WTC11 (cell line): ENCODE data around the gene ELFN1. TPM values are rescaled to one million over a fixed set of nuclear protein-coding genes. Genes with fewer than 3 reads are reported as not detected.

Experiments used
- ATAC-seq: fragments of 200-7000 bp; cut with Tn5 transposase; 2 replicates; pipeline ENCODE4 v1.10.0; 2021; ENCODE audit warnings: mild to moderate bottlenecking, moderate library complexity
- CTCF ChIA-PET: fragments of 300-600 bp; sonication (Branson Sonifier 250); formaldehyde crosslinking; loops from one replicate; lab custom pipeline; 2021; ENCODE audit warnings: antibody characterized with exemption; lab: Charles Lee
- POLR2A ChIA-PET: fragments of 350-600 bp; sonication (Branson Sonifier 250); formaldehyde crosslinking; loops from one replicate; lab custom pipeline; 2021; ENCODE audit warnings: antibody characterized with exemption; lab: Charles Lee
- DNase-seq: peaks from one replicate; pipeline ENCODE4 v3.0.0; 2021; ENCODE audit warnings: low spot score
- H3K27ac Mint-ChIP-seq: 2 replicates; pipeline ENCODE4 v1.8.0; 2021; ENCODE audit warnings: mixed read lengths
- H3K27me3 Mint-ChIP-seq: 2 replicates; pipeline ENCODE4 v1.8.0; 2021; ENCODE audit warnings: low read depth, mild to moderate bottlenecking, moderate library complexity, mixed read lengths
- H3K36me3 Mint-ChIP-seq: 2 replicates; pipeline ENCODE4 v1.8.0; 2021; ENCODE audit warnings: mixed read lengths
- H3K4me1 Mint-ChIP-seq: 2 replicates; pipeline ENCODE4 v1.8.0; 2022; ENCODE audit warnings: mixed read lengths
- H3K4me3 Mint-ChIP-seq: 2 replicates; pipeline ENCODE4 v1.8.0; 2021; ENCODE audit warnings: mild to moderate bottlenecking, moderate library complexity, mixed read lengths
- H3K9me3 Mint-ChIP-seq: 2 replicates; pipeline ENCODE4 v1.8.0; 2021; ENCODE audit warnings: mixed read lengths
- AR ChIP-seq: fragments of 250-450 bp; sonication (Bioruptor Pico); IDR thresholded peaks from 2 replicates; pipeline ENCODE4 v1.9.0; 2021; ENCODE audit warnings: mild to moderate bottlenecking
- ATF1 ChIP-seq: sonication (generic); formaldehyde crosslinking; IDR thresholded peaks from 2 replicates; pipeline ENCODE4 v1.8.1; 2023; ENCODE audit warnings: mild to moderate bottlenecking, moderate library complexity, missing genetic modification reagents
- CTCF ChIP-seq: fragments of 200-600 bp; IDR thresholded peaks from 2 replicates; pipeline ENCODE4 v1.8.0; 2022; ENCODE audit warnings: antibody characterized with exemption
- ESRRA ChIP-seq: sonication (generic); formaldehyde crosslinking; IDR thresholded peaks from 2 replicates; pipeline ENCODE4 v1.8.1; 2022; ENCODE audit warnings: mild to moderate bottlenecking, missing genetic modification reagents, borderline replicate concordance
- FOXJ3 ChIP-seq: sonication (generic); formaldehyde crosslinking; IDR thresholded peaks from 2 replicates; pipeline ENCODE4 v1.9.0; 2021; ENCODE audit warnings: missing genetic modification reagents, mild to moderate bottlenecking, borderline replicate concordance
- MYBL2 ChIP-seq: sonication (generic); formaldehyde crosslinking; IDR thresholded peaks from 2 replicates; pipeline ENCODE4 v1.8.1; 2023; ENCODE audit warnings: mild to moderate bottlenecking, moderate library complexity, missing genetic modification reagents
- NFYB ChIP-seq: sonication (generic); formaldehyde crosslinking; conservative IDR thresholded peaks from 2 replicates; pipeline ENCODE4 v1.8.0; 2022; ENCODE audit warnings: low read depth, missing genetic modification reagents
- NR2C2 ChIP-seq: sonication (generic); formaldehyde crosslinking; IDR thresholded peaks from 2 replicates; pipeline ENCODE4 v1.8.0; 2022; ENCODE audit warnings: mild to moderate bottlenecking, missing genetic modification reagents
- NR3C1 ChIP-seq: sonication (generic); formaldehyde crosslinking; conservative IDR thresholded peaks from 2 replicates; pipeline ENCODE4 v1.8.1; 2023; ENCODE audit warnings: low read depth, mild to moderate bottlenecking, missing genetic modification reagents
- OVOL2 ChIP-seq: fragments of 250-450 bp; sonication (Bioruptor Pico); IDR thresholded peaks from 2 replicates; pipeline ENCODE4 v1.9.0; 2021; ENCODE audit warnings: mild to moderate bottlenecking, borderline replicate concordance
- STAT6 ChIP-seq: sonication (generic); formaldehyde crosslinking; conservative IDR thresholded peaks from 2 replicates; pipeline ENCODE4 v1.8.1; 2023; ENCODE audit warnings: mild to moderate bottlenecking, low read depth, missing genetic modification reagents, moderate library complexity
- TP53 ChIP-seq: sonication (generic); formaldehyde crosslinking; IDR thresholded peaks from 2 replicates; pipeline ENCODE4 v1.8.1; 2023; ENCODE audit warnings: mild to moderate bottlenecking, missing genetic modification reagents
- USF1 ChIP-seq: sonication (generic); formaldehyde crosslinking; IDR thresholded peaks from 2 replicates; pipeline ENCODE4 v1.8.0; 2022; ENCODE audit warnings: mild to moderate bottlenecking, missing genetic modification reagents
- ZBTB21 ChIP-seq: sonication (generic); formaldehyde crosslinking; IDR thresholded peaks from 2 replicates; pipeline ENCODE4 v1.8.1; 2023; ENCODE audit warnings: mild to moderate bottlenecking, missing genetic modification reagents, borderline replicate concordance
- ZNF121 ChIP-seq: sonication (generic); formaldehyde crosslinking; IDR thresholded peaks from 2 replicates; pipeline ENCODE4 v1.8.0; 2023; ENCODE audit warnings: missing genetic modification reagents
- ZNF219 ChIP-seq: sonication (generic); formaldehyde crosslinking; IDR thresholded peaks from 2 replicates; pipeline ENCODE4 v1.8.0; 2023; ENCODE audit warnings: missing genetic modification reagents, mild to moderate bottlenecking, borderline replicate concordance
- ZNF263 ChIP-seq: sonication (generic); formaldehyde crosslinking; IDR thresholded peaks from 2 replicates; pipeline ENCODE4 v1.8.1; 2022; ENCODE audit warnings: low read depth, mild to moderate bottlenecking, moderate library complexity, missing genetic modification reagents
- total RNA-seq: library from RNA; stranded (reverse); gene quantifications from 3 replicates; pipeline ENCODE4 v1.2.3, GENCODE V29; 2021
- TF ChIP-seq, protein P1 (sequence below): sonication (generic); formaldehyde crosslinking; IDR thresholded peaks from 2 replicates; pipeline ENCODE4 v1.8.1; 2022; ENCODE audit warnings: mild to moderate bottlenecking, moderate library complexity, missing genetic modification reagents
- TF ChIP-seq, protein P2 (sequence below): sonication (generic); formaldehyde crosslinking; IDR thresholded peaks from 2 replicates; pipeline ENCODE4 v1.8.0; 2022; ENCODE audit warnings: mild to moderate bottlenecking, missing genetic modification reagents
- TF ChIP-seq, protein P3 (sequence below): sonication (generic); formaldehyde crosslinking; IDR thresholded peaks from 2 replicates; pipeline ENCODE4 v1.8.0; 2022; ENCODE audit warnings: mild to moderate bottlenecking, missing genetic modification reagents

The ELFN1 gene
- total RNA-seq, 1 experiment from 2014 or later: 4.6 TPM

- H3K4me1 Mint-ChIP-seq: no peaks in the 10 kb centered on the region
- no peaks in the 10 kb centered on the region for H3K36me3 Mint-ChIP-seq
- DNase-seq (no peak), ATAC-seq (no peak)
- no peaks in the 10 kb centered on the region for H3K27me3 Mint-ChIP-seq
- ChIA-PET POLR2A (no interaction called here), CTCF (interaction anchor here (1.0 to 1.3 kb wide), 2 partner anchors 9 to 13 kb away, joined by 3 read pairs; no protein-coding TSS in a partner anchor)
- TF ChIP-seq ZBTB21 (CRISPR knock-in tag): no peak
- no peak for TF ChIP-seq NR2C2 (CRISPR knock-in tag)
- no peak for TF ChIP-seq USF1
- TF ChIP-seq CTCF: no peak
- TF ChIP-seq ESRRA (CRISPR knock-in tag): no peak
- no peak for TF ChIP-seq MYBL2 (CRISPR knock-in tag)
- no peak for TF ChIP-seq FOXJ3 (CRISPR knock-in tag)
- TF ChIP-seq TP53: no peak
- TF ChIP-seq, protein P1, sequence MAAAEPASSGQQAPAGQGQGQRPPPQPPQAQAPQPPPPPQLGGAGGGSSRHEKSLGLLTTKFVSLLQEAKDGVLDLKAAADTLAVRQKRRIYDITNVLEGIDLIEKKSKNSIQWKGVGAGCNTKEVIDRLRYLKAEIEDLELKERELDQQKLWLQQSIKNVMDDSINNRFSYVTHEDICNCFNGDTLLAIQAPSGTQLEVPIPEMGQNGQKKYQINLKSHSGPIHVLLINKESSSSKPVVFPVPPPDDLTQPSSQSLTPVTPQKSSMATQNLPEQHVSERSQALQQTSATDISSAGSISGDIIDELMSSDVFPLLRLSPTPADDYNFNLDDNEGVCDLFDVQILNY (CRISPR knock-in tag): no peak
- no peak for TF ChIP-seq OVOL2
- no peak for TF ChIP-seq ATF1
- no peak for TF ChIP-seq ZNF219 (CRISPR knock-in tag)
- H3K27ac Mint-ChIP-seq: no peak overlapping the region
- H3K4me3 Mint-ChIP-seq: no peak overlapping the region
- no peaks in the 10 kb centered on the region for H3K9me3 Mint-ChIP-seq
These were observed 75.8 kb downstream of the ELFN1 start for GRCh38 chr7:1745576-1746490.

DNA sequence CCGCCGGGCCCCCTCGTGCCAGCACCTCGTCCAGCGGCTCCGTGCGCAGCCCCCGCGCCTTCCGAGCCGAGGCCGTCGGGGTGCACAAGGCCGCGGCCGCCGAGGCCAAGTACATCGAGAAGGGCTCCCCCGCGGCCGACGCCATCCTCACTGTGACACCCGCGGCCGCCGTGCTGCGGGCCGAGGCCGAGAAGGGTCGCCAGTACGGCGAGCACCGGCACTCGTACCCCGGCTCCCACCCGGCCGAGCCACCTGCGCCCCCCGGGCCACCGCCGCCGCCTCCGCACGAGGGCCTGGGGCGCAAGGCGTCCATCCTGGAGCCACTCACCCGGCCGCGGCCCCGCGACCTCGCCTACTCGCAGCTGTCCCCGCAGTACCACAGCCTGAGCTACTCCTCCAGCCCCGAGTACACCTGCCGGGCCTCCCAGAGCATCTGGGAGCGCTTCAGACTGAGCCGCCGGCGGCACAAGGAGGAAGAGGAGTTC is 76.5 kb downstream of the ELFN1 start:
- Mint-ChIP-seq H3K27ac (no peak overlapping the region), H3K4me3 (no peak overlapping the region), H3K27me3 (no peaks in the 10 kb centered on the region), H3K4me1 (no peaks in the 10 kb centered on the region), H3K9me3 (no peaks in the 10 kb centered on the region), H3K36me3 (no peaks in the 10 kb centered on the region)
- TF ChIP-seq ZNF263 (CRISPR knock-in tag) (no peak), ZNF121 (CRISPR knock-in tag) (no peak), STAT6 (CRISPR knock-in tag) (no peak), NR3C1 (CRISPR knock-in tag) (no peak), NFYB (CRISPR knock-in tag) (no peak), CTCF (no peak), AR (CRISPR knock-in tag) (no peak)
- TF ChIP-seq, protein P2, sequence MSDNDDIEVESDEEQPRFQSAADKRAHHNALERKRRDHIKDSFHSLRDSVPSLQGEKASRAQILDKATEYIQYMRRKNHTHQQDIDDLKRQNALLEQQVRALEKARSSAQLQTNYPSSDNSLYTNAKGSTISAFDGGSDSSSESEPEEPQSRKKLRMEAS: no peak
- TF ChIP-seq, protein P3, sequence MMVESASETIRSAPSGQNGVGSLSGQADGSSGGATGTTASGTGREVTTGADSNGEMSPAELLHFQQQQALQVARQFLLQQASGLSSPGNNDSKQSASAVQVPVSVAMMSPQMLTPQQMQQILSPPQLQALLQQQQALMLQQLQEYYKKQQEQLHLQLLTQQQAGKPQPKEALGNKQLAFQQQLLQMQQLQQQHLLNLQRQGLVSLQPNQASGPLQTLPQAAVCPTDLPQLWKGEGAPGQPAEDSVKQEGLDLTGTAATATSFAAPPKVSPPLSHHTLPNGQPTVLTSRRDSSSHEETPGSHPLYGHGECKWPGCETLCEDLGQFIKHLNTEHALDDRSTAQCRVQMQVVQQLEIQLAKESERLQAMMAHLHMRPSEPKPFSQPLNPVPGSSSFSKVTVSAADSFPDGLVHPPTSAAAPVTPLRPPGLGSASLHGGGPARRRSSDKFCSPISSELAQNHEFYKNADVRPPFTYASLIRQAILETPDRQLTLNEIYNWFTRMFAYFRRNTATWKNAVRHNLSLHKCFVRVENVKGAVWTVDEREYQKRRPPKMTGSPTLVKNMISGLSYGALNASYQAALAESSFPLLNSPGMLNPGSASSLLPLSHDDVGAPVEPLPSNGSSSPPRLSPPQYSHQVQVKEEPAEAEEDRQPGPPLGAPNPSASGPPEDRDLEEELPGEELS (CRISPR knock-in tag): no peak
- no peak for DNase-seq
- ChIA-PET CTCF (interaction anchor here (1.3 kb wide), 1 partner anchor 10 kb away, joined by 3 read pairs; no protein-coding TSS in a partner anchor), POLR2A (no interaction called here)
- no peak for ATAC-seq
